DMS 273 (cell line): Measurements from ENCODE around the gene LUZP1.

Source experiments
- DNase-seq: peaks from one replicate; lab custom pipeline; 2025; ENCODE audit not compliant: unreplicated experiment; lab: John Stamatoyannopoulos, UW

The LUZP1 gene

GRCh38 chr1:23118407-23118806 lies 50.2 kb downstream of the LUZP1 start:
- no peak for DNase-seq

- no peak for DNase-seq
Measured at GRCh38 chr1:23116921-23117699, 51.5 kb downstream of the LUZP1 start.

GRCh38 chr1:23116216-23116836 lies 52.3 kb downstream of the LUZP1 start:
- DNase-seq, result no peak

- DNase-seq, result no peak
Measured at GRCh38 chr1:23114424-23115079, 54.1 kb downstream of the LUZP1 start.

- DNase-seq, result no peak
Measured at GRCh38 chr1:23111600-23112535, 56.8 kb downstream of the LUZP1 start.

GRCh38 chr1:23110391-23110790 lies 58.3 kb downstream of the LUZP1 start:
- no peak for DNase-seq

- no peak for DNase-seq
Measured at GRCh38 chr1:23108918-23109533, 59.6 kb downstream of the LUZP1 start.

- DNase-seq, result no peak
Measured at GRCh38 chr1:23103001-23103889, 65.4 kb downstream of the LUZP1 start.

- DNase-seq, result no peak
Measured at GRCh38 chr1:23102289-23102688, 66.4 kb downstream of the LUZP1 start.

GRCh38 chr1:23101887-23102286 lies 66.8 kb downstream of the LUZP1 start:
- no peak for DNase-seq

GRCh38 chr1:23101101-23101827 lies 67.4 kb downstream of the LUZP1 start:
- no peak for DNase-seq

GRCh38 chr1:23100074-23100748 lies 68.4 kb downstream of the LUZP1 start:
- peak; percentile 72 for DNase-seq

- no peak for DNase-seq
Measured at GRCh38 chr1:23099171-23099536, 69.5 kb downstream of the LUZP1 start.

GRCh38 chr1:23098463-23099170 lies 70.0 kb downstream of the LUZP1 start:
- peak; percentile 85 for DNase-seq

- no peak for DNase-seq
Measured at GRCh38 chr1:23097316-23097715, 71.3 kb downstream of the LUZP1 start.

- no peak for DNase-seq
Measured at GRCh38 chr1:23092447-23092846, 76.2 kb downstream of the LUZP1 start.

GRCh38 chr1:23091545-23091944 lies 77.1 kb downstream of the LUZP1 start:
- no peak for DNase-seq

- no peak for DNase-seq
Measured at GRCh38 chr1:23090056-23090455, 78.6 kb downstream of the LUZP1 start.
